NCI-H1417 (cell line): ENCODE results near the gene CFAP97D1.
"Not testable (repeated sequence)": the region's sequence is repeated elsewhere in the genome, so short reads cannot be mapped to it uniquely, and the experiment has no call there.

Experiments
- DNase-seq, 3 experiments: peaks; one replicate each; lab custom pipeline; 2025; lab: John Stamatoyannopoulos, UW

The CFAP97D1 gene

GRCh38 chr17:43768382-43768781 is 11.9 kb upstream of the CFAP97D1 start:
- DNase-seq, result no peak

GRCh38 chr17:43768943-43769342 is 11.3 kb upstream of the CFAP97D1 start:
- no peak for DNase-seq

GRCh38 chr17:43769426-43769825 is 10.8 kb upstream of the CFAP97D1 start:
- no peak for DNase-seq

- DNase-seq, result no peak
Measured at GRCh38 chr17:43769859-43770258, 10.4 kb upstream of the CFAP97D1 start.

GRCh38 chr17:43770957-43771356 is 9.3 kb upstream of the CFAP97D1 start:
- DNase-seq, result no peak

GRCh38 chr17:43771463-43771862 is 8.8 kb upstream of the CFAP97D1 start:
- no peak for DNase-seq

- no peak for DNase-seq
Measured at GRCh38 chr17:43772877-43773648, 7.2 kb upstream of the CFAP97D1 start.

- no peak for DNase-seq
Measured at GRCh38 chr17:43774304-43775250, 5.7 kb upstream of the CFAP97D1 start.

- DNase-seq, result peak; percentile 70 to 86 (median 83)
Measured at GRCh38 chr17:43778337-43779144, 1.7 kb upstream of the CFAP97D1 start, which contains the start of gene DUSP3. Gene DUSP3, minus strand, starts transcription at chr17:43778977. Its CDS starts 53 bp downstream, at chr17:43778924.

GRCh38 chr17:43779145-43780125 is 800 bp upstream of the CFAP97D1 start:
- DNase-seq, result peak in 2 of 3 experiments; percentile 80 to 86

GRCh38 chr17:43782913-43783680 is 2.9 kb downstream of the CFAP97D1 start:
- DNase-seq, result no peak

- DNase-seq, result no peak
Measured at GRCh38 chr17:43784068-43784467, 3.8 kb downstream of the CFAP97D1 start.

- DNase-seq, result no peak
Measured at GRCh38 chr17:43784628-43785101, 4.4 kb downstream of the CFAP97D1 start.

- DNase-seq, result no peak
Measured at GRCh38 chr17:43787728-43788127, 7.5 kb downstream of the CFAP97D1 start.

- DNase-seq, result no peak
Measured at GRCh38 chr17:43788540-43788939, 8.3 kb downstream of the CFAP97D1 start.

- no peak for DNase-seq
Measured at GRCh38 chr17:43789482-43789881, 9.2 kb downstream of the CFAP97D1 start.

GRCh38 chr17:43790311-43790940 is 10.2 kb downstream of the CFAP97D1 start:
- DNase-seq, result peak in 2 of 3 experiments; percentile 5 to 17

- DNase-seq, result peak in 2 of 3 experiments; percentile 48 to 51
Measured at GRCh38 chr17:43791589-43791988, 11.4 kb downstream of the CFAP97D1 start.

- not testable (repeated sequence) for DNase-seq
Measured at GRCh38 chr17:43792668-43793067, 12.4 kb downstream of the CFAP97D1 start.
